H1 (cell line): Measurements from ENCODE around the gene ZNF595. TPM values are rescaled to one million over a fixed set of nuclear protein-coding genes. Genes with fewer than 3 reads are reported as not detected.
A peak's percentile ranks its signal among the peaks of the same experiment; 100 is the strongest.
"Not testable (repeated sequence)": the region's sequence is repeated elsewhere in the genome, so short reads cannot be mapped to it uniquely, and the experiment has no call there.

Experiments
- CTCF ChIA-PET: fragments of 300-600 bp; sonication (Branson Sonifier 250); formaldehyde crosslinking; loops from one replicate; lab custom pipeline; 2021; ENCODE audit not compliant: partially characterized antibody; lab: Charles Lee
- POLR2A ChIA-PET: fragments of 300-600 bp; sonication (Branson Sonifier 250); formaldehyde crosslinking; loops from one replicate; lab custom pipeline; 2021; ENCODE audit warnings: inconsistent platforms; ENCODE audit not compliant: partially characterized antibody; lab: Charles Lee
- DNase-seq, 2 experiments: peaks; one replicate each; pipeline versions ENCODE4 v3.0.0 to v3.0.0-alpha.2; 2010 to 2022; ENCODE audit warnings: low spot score in 2 of 2, low read depth in 1 of 2, mixed read lengths in 1 of 2
- FAIRE-seq: peaks from 2 replicates; lab custom pipeline; 2011; peaks lifted over from hg19 to GRCh38; lab: Jason Lieb, UNC
- H2AFZ ChIP-seq: 2 replicates; pipeline ENCODE4 v1.8.1; 2012; ENCODE audit warnings: low read length, inconsistent platforms
- H2AK5ac ChIP-seq: 2 replicates; pipeline ENCODE4 v1.6.1; 2013; ENCODE audit warnings: low read depth, low read length
- H2BK120ac ChIP-seq: replicated peaks from 2 replicates; pipeline ENCODE3; 2013; ENCODE audit warnings: low read depth, low read length, inconsistent platforms
- H2BK12ac ChIP-seq: 2 replicates; pipeline ENCODE4 v1.6.1; 2013; ENCODE audit warnings: low read depth, low read length
- H2BK15ac ChIP-seq: 2 replicates; pipeline ENCODE4 v1.6.1; 2013; ENCODE audit warnings: low read length
- H2BK20ac ChIP-seq: 2 replicates; pipeline ENCODE4 v1.6.1; 2013; ENCODE audit warnings: low read length
- H2BK5ac ChIP-seq: 2 replicates; pipeline ENCODE4 v1.6.1; 2013; ENCODE audit warnings: low read depth, low read length
- H3K14ac ChIP-seq: 2 replicates; pipeline ENCODE4 v1.6.1; 2013; ENCODE audit warnings: inconsistent platforms; ENCODE audit not compliant: insufficient read length
- H3K18ac ChIP-seq: 2 replicates; pipeline ENCODE4 v1.6.1; 2013; ENCODE audit warnings: low read length; ENCODE audit errors: extremely low read depth
- H3K23ac ChIP-seq: 2 replicates; pipeline ENCODE4 v1.6.1; 2013; ENCODE audit warnings: inconsistent platforms; ENCODE audit not compliant: insufficient read length
- H3K23me2 ChIP-seq: 2 replicates; pipeline ENCODE4 v1.6.1; 2013; ENCODE audit warnings: low read depth, low read length
- H3K27ac ChIP-seq: 2 replicates; pipeline ENCODE4 v1.6.1; 2011; ENCODE audit warnings: low read depth, low read length, inconsistent platforms
- H3K27me3 ChIP-seq, 4 experiments: replicated peaks in 1 of 4; 1 replicate in 1 of 4; 2 replicates in 3 of 4; pipeline versions ENCODE4 v1.6.1 to v1.8.1; 2011 to 2013; ENCODE audit warnings: low read length in 3 of 4, mild to moderate bottlenecking in 3 of 4, inconsistent platforms in 2 of 4, mixed read lengths in 2 of 4, moderate library complexity in 1 of 4; ENCODE audit not compliant: control insufficient read depth in 3 of 4, insufficient read depth in 3 of 4; ENCODE audit errors: extremely low read depth in 1 of 4
- H3K36me3 ChIP-seq, 4 experiments: 2 replicates each; pipeline versions ENCODE4 v1.6.1 to v1.8.1; 2011 to 2013; ENCODE audit warnings: mild to moderate bottlenecking in 4 of 4, low read length in 3 of 4, moderate library complexity in 2 of 4, control low read depth in 1 of 4, inconsistent platforms in 1 of 4; ENCODE audit not compliant: insufficient read depth in 4 of 4, control insufficient read depth in 2 of 4
- H3K4ac ChIP-seq: replicated peaks from 2 replicates; pipeline ENCODE3; 2013; ENCODE audit warnings: low read length, low read depth, mixed read lengths, inconsistent platforms; ENCODE audit not compliant: insufficient read length
- H3K4me1 ChIP-seq, 4 experiments: replicated peaks in 1 of 4; 1 replicate in 1 of 4; 2 replicates in 3 of 4; pipeline versions ENCODE4 v1.6.1 to v1.8.1; 2011 to 2013; ENCODE audit warnings: low read length in 3 of 4, inconsistent platforms in 2 of 4, mixed read lengths in 1 of 4; ENCODE audit not compliant: insufficient read depth in 4 of 4, control insufficient read depth in 3 of 4
- H3K4me2 ChIP-seq, 2 experiments: 2 replicates each; pipeline versions ENCODE4 v1.6.1 to v1.8.1; 2011 to 2013; ENCODE audit warnings: low read depth in 2 of 2, low read length in 2 of 2, control low read depth in 1 of 2, inconsistent platforms in 1 of 2, mild to moderate bottlenecking in 1 of 2; ENCODE audit not compliant: insufficient read depth in 1 of 2
- H3K4me3 ChIP-seq, 4 experiments: fragments of 200-600, 300-600 bp in 1 of 4; sonication (generic), shearing (Covaris generic), sonication (Bioruptor Twin) in 1 of 4; 2 replicates each; pipeline versions ENCODE4 v1.5.1 to v1.8.1; 2011 to 2016; ENCODE audit warnings: low read length in 4 of 4, low read depth in 3 of 4, control low read depth in 2 of 4, inconsistent platforms in 2 of 4, mild to moderate bottlenecking in 2 of 4, mixed read lengths in 1 of 4, moderate library complexity in 1 of 4; ENCODE audit not compliant: insufficient read depth in 2 of 4; ENCODE audit errors: extremely low read depth in 1 of 4
- H3K56ac ChIP-seq: replicated peaks from 2 replicates; pipeline ENCODE3; 2013; ENCODE audit warnings: low read depth, mild to moderate bottlenecking, mixed read lengths, low read length, inconsistent platforms; ENCODE audit not compliant: insufficient read length
- H3K79me1 ChIP-seq: 2 replicates; pipeline ENCODE4 v1.6.1; 2013; ENCODE audit warnings: low read depth, low read length, control low read depth
- H3K79me2 ChIP-seq, 2 experiments: 2 replicates each; pipeline versions ENCODE4 v1.6.1 to v1.8.1; 2012 to 2013; ENCODE audit warnings: low read length in 2 of 2, mild to moderate bottlenecking in 2 of 2, inconsistent platforms in 1 of 2; ENCODE audit not compliant: insufficient read depth in 2 of 2, control insufficient read depth in 1 of 2
- H3K9ac ChIP-seq, 4 experiments: replicated peaks in 1 of 4; 1 replicate in 1 of 4; 2 replicates in 3 of 4; pipeline versions ENCODE4 v1.6.1 to v1.8.1; 2011 to 2013; ENCODE audit warnings: low read depth in 3 of 4, low read length in 3 of 4, control low read depth in 2 of 4, mild to moderate bottlenecking in 2 of 4, moderate library complexity in 2 of 4, inconsistent platforms in 1 of 4; ENCODE audit errors: extremely low read depth in 1 of 4
- H3K9me3 ChIP-seq, 2 experiments: 2 replicates each; pipeline versions ENCODE4 v1.6.1 to v1.8.1; 2012 to 2013; ENCODE audit warnings: mild to moderate bottlenecking in 2 of 2, moderate library complexity in 2 of 2, control low read depth in 1 of 2, inconsistent platforms in 1 of 2, low read depth in 1 of 2, low read length in 1 of 2, mixed read lengths in 1 of 2; ENCODE audit not compliant: insufficient read depth in 2 of 2
- H4K20me1 ChIP-seq, 2 experiments: replicated peaks in 1 of 2; 2 replicates each; pipeline versions ENCODE3 to v1.8.1; 2011 to 2013; ENCODE audit warnings: inconsistent platforms in 2 of 2, low read length in 2 of 2, mild to moderate bottlenecking in 1 of 2; ENCODE audit not compliant: insufficient read depth in 2 of 2, control insufficient read depth in 1 of 2
- H4K5ac ChIP-seq: 2 replicates; pipeline ENCODE4 v1.6.1; 2013; ENCODE audit warnings: low read length, low read depth, mixed read lengths, inconsistent platforms; ENCODE audit not compliant: insufficient read length
- H4K8ac ChIP-seq: 2 replicates; pipeline ENCODE4 v1.8.0; 2013; ENCODE audit warnings: mild to moderate bottlenecking, moderate library complexity, low read length, inconsistent platforms; ENCODE audit not compliant: insufficient read depth; ENCODE audit errors: extremely low read depth
- H4K91ac ChIP-seq: replicated peaks from 2 replicates; pipeline ENCODE3; 2013; ENCODE audit warnings: low read length, mixed read lengths, inconsistent platforms; ENCODE audit not compliant: insufficient read length
- CEBPB ChIP-seq: IDR thresholded peaks from 2 replicates; pipeline ENCODE4 v1.6.1; 2012; ENCODE audit warnings: low read depth, low read length
- whole genome bisulfite sequencing, 2 experiments: shearing (Covaris generic) in 1 of 2; methylation state at CpG; one replicate each; pipeline versions ENCODE4 v1.1.6 to v1.1.7; 2013 to 2015; ENCODE audit warnings: low lambda C conversion rate in 2 of 2, mixed read lengths in 2 of 2, inconsistent platforms in 1 of 2, low coverage in 1 of 2, missing lambda C conversion rate in 1 of 2; ENCODE audit not compliant: insufficient replicate concordance in 2 of 2, insufficient coverage in 1 of 2, insufficient read length in 1 of 2; ENCODE audit errors: extremely low coverage in 1 of 2, missing lambda C conversion rate in 1 of 2; 5-methylcytosine and 5-hydroxymethylcytosine counted together
- polyA plus RNA-seq, 7 experiments: library from polyadenylated mRNA; depleted of rRNA in 3 of 7; stranded (reverse) in 5 of 7; unstranded in 2 of 7; fragments of >200 nt in 5 of 7; fragments of 200-250 nt in 2 of 7; gene quantifications; 1 replicate in 5 of 7; 2 replicates in 1 of 7; 4 replicates in 1 of 7; pipeline versions ENCODE4 v1.2.1 to v1.2.3, GENCODE V29; 2011 to 2013; ENCODE audit warnings: missing spikeins in 2 of 7, mixed read lengths in 2 of 7
- total RNA-seq: library from RNA; stranded (reverse); fragmentation: NEBNext Ultra II Directional; extraction: Animal tissue kit (Norgen Biotek cat#: 25700); gene quantifications from 2 replicates; pipeline ENCODE4 v1.2.1, GENCODE V29; 2021

Gene ZNF595
- total and polyA plus RNA-seq, 2 of the 8 experiments (the other 6 are each of a cell fraction or from before 2014, with no cell fraction given), result 3.3 to 22.5 TPM

DNA sequence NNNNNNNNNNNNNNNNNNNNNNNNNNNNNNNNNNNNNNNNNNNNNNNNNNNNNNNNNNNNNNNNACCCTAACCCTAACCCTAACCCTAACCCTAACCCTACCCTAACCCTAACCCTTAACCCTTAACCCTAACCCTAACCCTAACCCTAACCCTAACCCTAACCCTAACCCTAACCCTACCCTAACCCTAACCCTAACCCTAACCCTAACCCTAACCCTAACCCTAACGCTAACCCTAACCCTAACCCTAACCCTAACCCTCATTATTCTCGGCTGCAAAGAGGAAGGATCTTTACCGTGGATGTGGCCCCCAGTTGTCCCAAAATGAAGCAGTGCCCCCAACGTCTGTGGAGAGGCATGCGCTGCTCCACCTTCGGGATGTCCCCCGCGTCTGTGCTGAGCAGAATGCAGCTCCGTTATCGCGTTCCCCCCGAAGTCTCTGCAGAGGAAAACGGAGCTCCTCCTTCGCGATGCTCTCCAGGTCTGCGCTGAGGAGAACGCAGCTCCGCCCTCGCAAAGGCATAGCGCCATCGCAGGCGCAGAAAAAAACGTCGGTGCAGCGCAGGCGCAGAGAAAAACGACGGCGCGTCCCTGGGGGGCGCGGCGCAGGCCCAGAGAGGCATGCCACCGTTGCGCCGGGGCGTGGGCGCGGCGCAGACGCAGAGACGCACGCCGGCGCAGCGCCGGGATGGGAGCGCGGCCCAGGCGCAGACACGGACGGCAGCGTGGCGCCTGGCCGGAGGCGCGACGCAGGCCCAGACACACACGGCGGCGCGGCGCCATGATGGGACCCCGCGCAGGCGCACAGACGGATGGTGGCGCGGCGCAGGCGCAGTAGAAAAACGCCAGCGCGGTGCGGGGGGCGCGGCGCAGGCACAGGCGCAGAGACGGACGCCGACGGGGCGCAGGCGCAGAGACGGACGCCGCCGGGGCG is 42.9 kb upstream of the ZNF595 start:
- H3K27ac ChIP-seq, H3K4me1 ChIP-seq, H3K4me2 ChIP-seq, H4K5ac ChIP-seq, POLR2A ChIA-PET, H3K23ac ChIP-seq, H2BK15ac ChIP-seq, H3K23me2 ChIP-seq, H3K27me3 ChIP-seq, H2BK5ac ChIP-seq, H2BK12ac ChIP-seq, H2BK120ac ChIP-seq, H2AK5ac ChIP-seq, H3K79me2 ChIP-seq, FAIRE-seq, H3K4me3 ChIP-seq, H3K4ac ChIP-seq, H4K20me1 ChIP-seq, H3K36me3 ChIP-seq, H3K79me1 ChIP-seq, H4K8ac ChIP-seq, H3K56ac ChIP-seq, H4K91ac ChIP-seq, H2AFZ ChIP-seq, CTCF ChIA-PET, H3K14ac ChIP-seq, H2BK20ac ChIP-seq, H3K9ac ChIP-seq, DNase-seq, H3K18ac ChIP-seq: not testable (repeated sequence)
- peak; percentile 50; the same call in 1 of the 2 replicates for TF ChIP-seq CEBPB
- 70 to 100% methylated on average over 1 to 5 of the region's 90 CpGs for WGBS, 2 experiments
- peaks cover 2 to 25% of the 10 kb centered on the region in 2 experiments; a peak in 2 of 4 replicates for H3K9me3 ChIP-seq
